HG02973 (cell line): Measurements from ENCODE around the gene RPL26.

Experiments
- ATAC-seq: cut with Tn5 transposase; IDR thresholded peaks from one replicate; pipeline ENCODE4 v1.9.1; 2021; ENCODE audit warnings: moderate library complexity; ENCODE audit not compliant: unreplicated experiment

RPL26 gene

DNA sequence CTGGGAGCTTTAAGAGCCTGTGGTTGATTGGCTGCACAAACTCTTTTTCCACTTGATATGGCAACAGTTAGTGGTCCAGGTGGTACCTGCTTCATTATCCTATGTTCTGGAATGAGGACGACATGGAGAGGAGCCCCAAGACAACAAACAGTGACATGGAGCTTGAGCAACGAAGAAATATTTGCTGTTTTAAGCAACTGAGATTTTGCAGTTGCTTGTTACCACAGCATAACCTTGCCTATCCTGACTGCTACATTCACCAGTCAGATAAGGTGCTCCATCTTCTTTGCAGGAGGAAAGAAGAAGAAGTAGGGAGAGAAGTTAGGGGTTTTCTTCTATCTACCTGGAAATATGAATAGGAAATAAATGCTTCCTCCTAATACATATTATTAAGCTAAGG lies 50.9 kb downstream of the RPL26 start:
- no peak for ATAC-seq
